HG02938 (cell line): ENCODE measurements around the gene SP2.

Experiments used
- ATAC-seq: cut with Tn5 transposase; IDR thresholded peaks from one replicate; pipeline ENCODE4 v1.9.1; 2021; ENCODE audit warnings: mild to moderate bottlenecking, moderate library complexity; ENCODE audit not compliant: unreplicated experiment

SP2 gene

DNA sequence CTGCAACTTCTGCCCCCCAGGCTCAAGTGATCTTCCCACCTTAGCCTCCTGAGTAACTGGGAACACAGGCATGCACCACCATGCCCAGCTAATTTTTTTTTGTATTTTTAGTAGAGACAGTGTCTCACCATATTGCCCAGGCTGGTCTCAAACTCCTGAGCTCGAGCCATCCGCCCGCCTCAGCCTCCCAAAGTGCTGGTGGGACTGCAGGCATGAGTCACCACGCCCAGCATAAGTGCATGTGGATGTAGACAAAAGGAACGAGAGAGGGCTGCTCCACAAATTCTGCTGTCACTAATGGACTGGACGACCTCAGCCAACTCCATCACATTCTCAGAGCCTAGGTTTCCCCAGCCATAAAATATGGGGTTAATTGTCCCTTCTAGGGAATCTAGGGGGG is 7.7 kb upstream of the SP2 start:
- ATAC-seq: no peak

DNA sequence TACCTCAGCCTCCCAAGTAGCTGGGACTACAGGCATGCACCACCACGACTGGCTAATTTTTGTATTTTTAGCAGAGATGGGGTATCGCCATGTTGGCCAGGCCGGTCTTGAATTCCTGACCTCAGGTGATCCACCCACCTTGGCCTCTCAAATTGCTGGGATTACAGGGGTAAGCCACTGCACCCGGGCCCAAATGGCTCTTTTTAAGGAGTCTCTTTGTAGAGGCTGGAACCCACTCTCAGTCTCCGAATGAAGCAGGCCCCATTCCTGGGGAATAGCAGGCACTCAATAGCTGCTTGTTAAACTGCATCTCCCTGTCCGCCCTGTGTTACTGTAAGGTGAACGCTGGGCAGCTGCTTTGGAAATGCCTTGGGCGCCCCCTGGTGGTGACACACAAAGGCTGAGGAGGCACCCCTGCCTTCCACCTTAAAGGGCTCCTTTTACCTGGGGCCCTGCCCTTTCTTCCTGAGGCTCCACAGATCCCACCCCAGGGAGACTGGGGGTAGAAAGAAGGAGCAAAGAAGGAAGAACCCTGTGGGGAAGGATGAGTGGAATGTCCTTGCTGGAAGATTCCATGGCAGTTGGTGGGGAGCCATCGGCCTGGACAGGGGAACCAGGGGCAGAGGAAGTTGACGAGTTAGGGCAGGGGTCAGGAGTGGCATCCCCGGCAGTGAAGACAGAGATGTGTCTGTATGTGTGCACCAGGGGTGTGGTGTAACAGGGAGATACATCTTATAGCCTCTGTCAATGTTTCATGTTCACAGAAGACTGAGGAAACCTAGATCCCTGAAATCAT is 6.1 kb upstream of the SP2 start:
- no peak for ATAC-seq

DNA sequence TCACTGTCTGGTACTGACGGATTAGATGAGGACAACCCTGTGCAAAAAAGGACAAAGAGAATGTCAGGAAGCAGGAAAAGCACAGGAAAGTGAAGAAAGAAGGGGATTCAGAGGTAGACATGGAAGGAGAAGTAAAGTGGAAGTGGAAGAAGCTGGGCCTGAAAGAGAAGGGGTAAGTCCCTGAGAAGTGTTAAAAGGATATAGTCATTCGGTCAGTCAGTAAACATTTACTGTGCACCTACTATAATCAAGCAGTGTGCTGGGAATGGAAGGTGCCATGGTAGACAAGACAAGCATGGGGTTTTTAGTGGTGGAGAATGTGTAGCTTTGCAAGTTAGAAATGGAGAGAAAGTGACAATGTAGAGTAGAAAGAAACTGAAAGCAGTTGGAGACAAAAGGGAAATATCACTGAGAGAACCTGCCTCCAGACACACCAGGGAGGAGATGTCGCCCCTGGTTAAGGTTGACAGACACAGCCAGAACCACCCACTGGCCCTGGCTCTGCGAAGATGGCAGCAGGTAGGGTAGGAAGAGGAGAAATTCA is 4.4 kb upstream of the SP2 start:
- no peak for ATAC-seq

DNA sequence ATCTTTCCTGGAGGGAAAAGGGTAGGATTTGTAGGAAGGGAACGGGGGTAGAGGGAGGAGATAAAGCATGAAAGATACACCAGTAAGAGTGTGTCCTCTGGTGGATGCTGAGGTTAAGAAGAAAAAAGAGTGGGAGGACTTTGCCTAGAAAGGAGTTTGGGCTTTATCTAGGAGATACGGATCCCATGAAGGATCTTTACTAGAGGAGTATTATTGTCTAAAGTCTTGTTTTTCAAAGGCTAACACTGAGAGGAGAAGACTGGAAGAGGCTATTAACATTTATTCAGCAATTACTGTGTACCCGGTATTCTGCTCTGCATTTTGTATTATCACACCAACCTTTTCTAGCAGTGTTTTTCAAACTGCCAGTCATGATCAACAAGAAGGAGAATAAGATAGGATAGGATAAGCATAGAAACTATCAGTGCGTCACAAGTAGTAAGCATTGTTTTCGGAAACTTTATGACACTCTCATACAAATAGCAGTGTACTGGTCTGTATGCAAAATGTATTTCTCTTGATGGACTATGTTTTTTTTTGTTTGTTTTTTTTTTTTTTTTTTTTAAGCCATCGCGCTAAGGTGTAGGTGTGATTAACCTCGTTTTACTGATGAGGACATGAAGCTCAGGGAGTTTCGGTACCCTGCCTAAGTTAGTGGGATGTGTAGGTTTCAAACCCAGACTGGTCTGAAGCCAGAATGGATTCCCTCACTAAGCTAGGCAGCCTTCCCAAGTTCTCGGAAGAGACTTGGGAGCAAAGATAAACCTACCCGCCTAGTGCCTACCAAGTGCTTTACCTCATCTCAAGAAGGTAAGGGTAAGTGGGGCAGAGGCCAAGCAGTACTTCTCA is 1.3 kb upstream of the SP2 start:
- ATAC-seq: no peak

DNA sequence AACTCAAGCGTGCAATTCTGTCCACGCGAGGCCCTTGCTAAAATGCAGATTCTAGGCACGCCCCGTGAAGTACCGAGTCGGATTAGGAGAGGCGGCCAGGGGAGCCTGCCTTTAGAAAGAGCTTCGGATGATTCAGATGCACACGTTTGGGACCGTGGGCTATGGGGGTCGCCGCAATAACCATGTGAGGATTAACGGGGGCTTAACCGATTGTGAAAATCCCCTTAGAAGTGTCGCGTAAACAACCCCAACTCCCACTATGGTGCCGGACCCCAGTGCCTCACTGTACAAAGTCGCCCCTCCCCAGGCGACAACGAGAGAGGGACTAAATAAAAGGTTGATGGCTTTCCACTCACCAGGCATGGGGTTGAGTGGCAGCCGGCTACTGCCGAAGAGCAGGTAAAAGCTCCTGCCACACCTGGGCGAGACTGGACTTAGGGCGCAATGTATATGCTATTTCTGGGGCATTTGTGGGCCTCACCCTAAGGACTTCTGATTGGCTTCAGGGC is 635 bp upstream of the SP2 start:
- ATAC-seq: no peak

DNA sequence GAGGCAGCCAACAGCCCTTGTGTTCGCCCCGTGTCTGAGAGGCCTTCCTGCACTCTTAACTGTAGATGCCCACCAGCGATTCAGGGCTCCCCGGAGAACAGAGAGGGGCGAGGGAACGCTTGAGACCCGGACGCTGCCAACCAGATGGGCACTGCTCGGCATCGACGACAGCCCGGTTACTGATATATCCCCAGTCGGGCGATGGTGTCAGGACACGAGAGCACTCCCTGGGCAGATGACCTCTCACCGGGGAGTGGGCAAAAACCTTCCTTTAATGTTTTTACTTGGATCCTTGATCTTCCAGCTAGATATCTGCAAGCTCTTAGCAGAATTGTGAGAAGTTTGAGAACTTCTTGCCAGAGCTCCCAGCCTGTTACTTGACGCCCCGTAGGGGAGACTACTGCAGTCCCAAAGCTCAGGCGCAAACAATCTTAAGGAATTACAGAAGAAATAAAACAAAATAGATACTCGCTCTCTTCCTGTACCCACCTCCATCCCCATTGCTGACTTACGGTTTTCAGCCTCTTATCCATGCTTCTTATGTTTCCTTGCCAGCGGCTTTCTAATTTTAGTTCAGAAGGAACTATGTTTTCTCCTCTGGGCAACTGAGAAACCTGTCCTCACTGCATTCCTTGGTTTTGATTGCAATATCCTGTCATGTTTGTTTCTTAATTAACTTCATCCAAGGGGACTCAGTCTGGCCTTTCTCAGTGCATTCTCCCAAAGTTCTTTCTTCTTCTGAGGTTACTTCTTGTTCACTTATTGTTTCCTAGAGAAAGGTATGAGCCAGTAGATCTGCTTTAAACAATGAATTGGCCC is 845 bp downstream of the SP2 start:
- no peak for ATAC-seq

DNA sequence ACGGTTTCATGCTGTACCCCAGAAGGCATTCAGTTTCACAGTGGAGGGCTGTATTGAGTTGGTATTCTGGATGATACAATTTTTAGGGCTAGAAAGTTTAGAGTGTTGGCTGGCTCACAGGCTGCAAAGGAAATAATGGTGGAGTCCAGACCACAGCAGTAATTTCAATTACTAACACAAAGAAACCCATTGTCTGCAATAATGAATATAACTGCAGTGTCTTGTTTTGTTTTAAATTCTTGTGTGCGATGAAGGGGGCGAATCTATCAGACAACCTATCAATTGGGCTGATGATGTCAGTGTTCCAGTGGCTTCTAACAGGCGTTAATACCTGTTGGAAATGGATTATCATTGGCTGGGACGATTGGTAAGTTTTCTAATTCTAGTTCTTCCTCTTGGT is 1.5 kb downstream of the SP2 start:
- no peak for ATAC-seq

DNA sequence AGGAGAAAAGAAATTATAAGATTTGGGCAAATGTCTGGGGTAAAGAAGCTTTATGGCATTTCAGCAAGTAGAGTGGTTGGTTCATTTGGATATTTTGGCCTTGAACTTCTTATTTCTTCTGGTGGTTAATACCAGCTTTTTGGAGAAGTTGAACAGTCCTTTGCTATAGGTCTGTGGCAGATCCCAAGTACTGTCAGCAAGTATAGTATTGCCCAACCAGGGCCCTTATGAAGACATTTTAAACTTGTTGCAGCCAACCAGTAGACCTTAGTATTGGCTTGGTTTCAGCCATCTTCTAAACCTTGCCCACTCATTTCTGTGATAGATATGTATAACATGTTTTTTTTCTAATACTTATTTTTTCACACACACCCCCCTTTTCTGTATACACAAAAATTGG is 2.2 kb downstream of the SP2 start:
- no peak for ATAC-seq

DNA sequence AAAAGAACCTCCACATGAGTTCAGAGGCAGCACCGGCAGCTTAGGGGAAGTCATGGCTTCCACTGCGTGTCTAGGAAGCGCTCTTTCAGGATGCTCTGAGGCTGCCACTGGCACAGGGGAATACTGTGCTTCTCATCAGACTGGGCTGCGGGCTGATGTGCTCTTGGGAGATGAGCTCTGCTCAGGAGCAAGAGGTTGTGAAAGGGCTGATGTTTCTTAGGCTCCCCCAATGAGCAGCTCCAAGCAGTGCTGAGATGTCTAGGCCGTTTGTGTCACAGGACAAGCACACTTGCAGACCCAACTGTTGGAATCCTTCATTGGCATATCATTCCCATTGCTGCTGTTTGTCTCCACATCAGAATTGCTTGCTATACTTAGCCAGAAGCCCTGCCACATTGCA is 3.6 kb downstream of the SP2 start:
- ATAC-seq: no peak

DNA sequence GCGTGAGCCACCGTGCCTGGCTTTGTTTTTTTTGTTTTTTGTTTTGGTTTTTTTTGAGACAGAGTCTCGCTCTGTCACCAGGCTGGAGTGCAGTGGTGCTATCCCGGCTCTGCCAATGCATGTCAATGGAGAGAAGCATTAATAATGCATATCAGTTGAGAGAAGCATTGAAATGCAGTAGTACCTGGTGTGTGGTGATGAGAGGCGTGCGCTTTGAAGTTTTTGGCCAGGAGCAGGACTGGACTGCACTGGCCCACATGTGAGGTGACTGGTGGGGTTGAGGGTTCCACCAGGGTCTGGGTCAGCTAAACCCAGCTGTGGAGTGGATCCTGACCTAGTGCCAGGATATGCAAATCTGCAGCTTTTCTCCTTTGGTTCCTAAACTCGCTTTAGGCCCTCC is 5.4 kb downstream of the SP2 start:
- no peak for ATAC-seq

DNA sequence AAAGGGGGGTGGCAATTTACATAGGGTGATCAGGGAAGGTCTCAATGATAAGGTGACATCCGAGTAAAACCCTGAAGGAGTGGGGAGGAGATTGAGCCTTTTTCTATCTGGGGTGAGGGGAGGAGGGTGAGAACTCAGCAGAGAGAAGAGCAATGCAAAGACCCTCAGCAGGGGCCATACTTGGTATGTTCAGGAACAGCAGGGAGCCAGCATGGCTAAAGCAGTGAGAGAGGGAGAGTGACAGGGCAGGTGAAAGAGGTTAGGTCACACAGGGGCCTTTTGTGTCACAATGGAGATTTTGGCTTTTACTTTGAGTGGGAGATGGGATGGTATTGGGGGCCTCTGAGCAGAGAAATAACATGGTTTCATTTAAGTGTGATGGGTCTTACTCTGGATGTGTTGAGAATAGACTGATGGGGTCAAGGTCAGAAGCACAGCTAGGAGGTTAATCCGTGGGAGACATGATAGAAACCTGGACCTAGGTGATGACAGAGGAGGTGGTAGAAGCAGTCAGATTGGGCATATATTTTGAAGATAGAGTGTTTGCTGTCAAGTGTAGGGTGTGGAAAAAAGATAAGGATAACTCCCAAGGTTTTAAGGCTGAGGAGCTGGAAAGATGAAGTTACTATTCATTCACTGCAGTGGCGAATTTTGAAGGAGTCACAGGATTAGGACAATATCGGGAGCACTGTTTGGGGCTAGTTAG is 6.2 kb downstream of the SP2 start:
- no peak for ATAC-seq

DNA sequence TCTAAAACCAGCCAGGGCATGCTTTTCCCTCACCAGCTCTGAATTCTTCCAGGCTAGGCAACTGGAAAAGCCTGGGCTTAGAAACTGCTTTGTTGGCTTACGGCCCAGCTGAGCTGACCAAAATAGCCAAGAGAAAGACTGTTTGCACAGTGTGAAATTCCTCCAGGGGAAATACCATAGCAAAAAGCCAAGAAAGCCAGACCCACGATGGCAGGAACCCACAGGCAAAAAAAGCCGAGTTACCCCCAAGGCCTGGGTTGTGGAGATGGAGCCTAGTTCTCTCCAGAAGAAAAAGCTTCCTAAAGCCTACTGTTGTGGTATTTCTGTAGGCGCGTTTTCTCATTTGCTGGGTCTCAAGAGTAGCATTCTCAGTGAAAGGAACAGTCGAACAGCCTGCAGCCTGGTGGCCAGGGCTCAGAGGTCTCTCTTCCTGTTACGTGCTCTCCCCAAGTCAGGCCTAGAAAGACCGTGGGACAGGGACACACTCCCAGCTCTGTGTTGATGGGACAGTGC is 9.2 kb downstream of the SP2 start:
- no peak for ATAC-seq

DNA sequence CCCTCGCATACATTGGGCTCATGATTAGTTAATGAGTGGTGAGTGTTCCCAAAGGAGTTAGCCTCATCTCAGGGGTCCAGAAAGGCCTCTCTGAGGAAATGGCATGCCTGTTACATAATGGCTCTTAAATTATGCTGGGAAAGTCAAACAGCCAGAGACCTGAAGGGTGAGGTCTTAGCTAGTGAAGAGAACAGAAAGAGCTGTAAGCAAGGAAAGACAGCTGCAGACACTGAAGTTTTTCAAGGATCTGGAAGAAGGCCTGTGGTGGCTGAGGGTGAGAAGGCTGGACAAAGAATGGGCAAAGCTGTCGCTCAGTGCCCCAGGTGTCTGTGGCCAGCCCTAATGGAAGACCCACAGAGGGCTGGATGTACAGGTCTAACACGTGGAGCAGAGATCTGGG is 10.4 kb downstream of the SP2 start:
- no peak for ATAC-seq

DNA sequence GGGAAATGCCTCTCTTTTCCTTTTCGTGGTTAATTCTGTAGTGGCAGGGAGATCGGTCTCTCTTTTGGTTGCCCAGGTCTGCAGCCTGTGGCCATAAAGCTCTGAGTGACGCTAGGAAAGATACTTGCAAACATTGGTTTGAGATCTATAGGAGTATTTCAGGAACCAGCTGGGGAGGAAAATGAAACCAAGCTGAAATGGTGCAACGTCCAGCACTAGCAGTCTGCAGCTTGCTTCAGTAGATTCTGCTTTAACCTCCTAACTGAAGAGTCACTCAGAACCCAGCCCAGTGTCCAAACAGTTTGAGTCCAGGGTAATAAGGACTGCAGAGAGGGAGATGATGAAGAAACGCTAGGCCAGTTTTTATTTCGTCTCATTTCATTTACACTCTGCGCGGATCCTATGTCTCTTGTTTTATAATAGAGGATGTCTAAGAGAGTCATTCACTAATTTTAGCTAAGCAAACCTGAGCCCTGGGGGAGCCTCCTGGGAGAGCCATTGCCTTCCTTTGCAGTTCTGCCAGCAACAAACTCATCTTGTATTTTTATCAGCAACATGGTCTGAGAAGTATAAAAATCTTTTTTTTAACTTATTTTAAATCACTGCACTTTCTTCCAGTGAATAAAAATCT is 12.0 kb downstream of the SP2 start:
- no peak for ATAC-seq

DNA sequence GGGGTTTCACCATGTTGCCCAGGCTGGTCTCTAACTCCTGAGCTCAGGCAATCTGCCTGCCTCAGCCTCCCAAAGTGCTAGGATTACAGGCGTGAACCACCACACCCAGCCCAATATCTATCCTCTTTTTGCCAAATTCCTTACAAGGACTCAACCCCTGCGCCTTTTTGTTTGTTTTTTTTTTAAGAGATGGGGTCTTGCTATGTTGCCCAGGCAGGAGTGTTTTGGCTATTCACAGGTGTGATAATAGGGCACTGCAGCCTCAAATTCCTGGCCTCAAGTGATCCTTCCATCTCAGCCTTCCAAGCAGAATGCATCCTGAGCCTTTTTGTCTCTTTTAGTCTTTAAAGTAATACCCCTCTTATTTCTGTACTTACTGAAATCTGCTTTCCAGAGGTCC is 17.0 kb downstream of the SP2 start:
- ATAC-seq: no peak

DNA sequence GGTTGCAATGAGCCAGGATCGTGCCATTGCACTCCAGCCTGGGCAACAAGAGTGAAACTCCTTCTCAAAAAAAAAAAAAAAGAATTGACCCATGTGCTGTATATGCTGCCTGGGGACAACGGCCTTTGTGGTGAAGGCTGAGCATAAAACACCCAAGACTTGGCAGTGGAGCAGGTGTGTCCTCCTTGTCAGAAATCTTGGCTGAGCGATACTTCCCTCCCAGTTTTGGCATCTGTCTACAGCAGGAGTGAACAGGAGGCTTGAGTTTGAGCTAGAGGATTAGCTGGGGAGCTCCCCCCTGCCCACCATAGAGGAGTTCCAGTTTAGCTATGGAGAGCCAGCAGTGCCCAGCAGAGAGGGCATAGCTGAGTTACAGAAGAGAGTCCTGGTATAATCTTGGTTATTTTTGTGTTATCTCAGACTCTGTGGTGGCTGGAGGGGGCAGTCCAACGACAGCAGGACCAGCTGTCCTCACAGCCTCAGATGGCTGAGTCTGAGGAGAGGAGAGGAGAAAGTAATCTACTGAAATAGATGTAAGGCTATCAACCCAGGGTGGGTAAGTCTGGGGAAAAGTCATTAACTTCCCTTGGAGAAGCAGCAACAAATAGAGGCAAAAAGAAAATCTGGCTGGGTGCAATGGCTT is 18.4 kb downstream of the SP2 start:
- no peak for ATAC-seq

DNA sequence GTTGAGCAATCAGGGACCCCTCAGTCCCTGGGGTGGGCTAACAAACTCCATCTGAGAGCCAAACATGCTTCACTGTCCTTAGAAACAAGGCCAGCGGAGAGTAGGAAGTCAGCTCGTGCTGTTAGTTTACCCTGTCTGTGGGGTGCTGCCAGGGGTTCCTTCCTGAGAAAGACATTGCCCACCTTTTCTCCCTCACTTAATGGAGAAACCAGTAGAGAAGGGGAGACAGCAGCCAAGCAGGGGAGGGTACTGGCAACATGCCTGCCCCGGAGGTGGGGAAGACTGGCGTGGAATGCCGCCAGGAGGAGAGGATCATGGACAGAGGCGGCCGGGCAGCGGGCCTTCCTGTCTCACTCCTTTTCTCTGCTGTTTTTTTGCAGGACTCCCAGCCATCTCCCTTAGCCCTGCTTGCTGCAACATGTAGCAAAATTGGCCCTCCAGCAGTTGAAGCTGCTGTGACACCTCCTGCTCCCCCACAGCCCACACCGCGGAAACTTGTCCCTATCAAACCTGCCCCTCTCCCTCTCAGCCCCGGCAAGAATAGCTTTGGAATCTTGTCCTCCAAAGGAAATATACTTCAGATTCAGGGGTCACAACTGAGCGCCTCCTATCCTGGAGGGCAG is 19.9 kb downstream of the SP2 start:
- ATAC-seq: no peak

DNA sequence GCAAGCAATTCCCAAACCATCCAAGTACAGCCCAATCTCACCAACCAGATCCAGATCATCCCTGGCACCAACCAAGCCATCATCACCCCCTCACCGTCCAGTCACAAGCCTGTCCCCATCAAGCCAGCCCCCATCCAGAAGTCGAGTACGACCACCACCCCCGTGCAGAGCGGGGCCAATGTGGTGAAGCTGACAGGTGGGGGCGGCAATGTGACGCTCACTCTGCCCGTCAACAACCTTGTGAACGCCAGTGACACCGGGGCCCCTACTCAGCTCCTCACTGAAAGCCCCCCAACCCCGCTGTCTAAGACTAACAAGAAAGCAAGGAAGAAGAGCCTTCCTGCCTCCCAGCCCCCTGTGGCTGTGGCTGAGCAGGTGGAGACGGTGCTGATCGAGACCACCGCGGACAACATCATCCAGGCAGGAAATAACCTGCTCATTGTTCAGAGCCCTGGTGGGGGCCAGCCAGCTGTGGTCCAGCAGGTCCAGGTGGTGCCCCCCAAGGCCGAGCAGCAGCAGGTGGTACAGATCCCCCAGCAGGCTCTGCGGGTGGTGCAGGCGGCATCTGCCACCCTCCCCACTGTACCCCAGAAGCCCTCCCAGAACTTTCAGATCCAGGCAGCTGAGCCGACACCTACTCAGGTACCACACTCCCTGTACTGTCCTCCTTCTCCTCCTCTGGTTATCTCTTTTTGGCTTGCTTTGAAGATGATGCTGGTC is 20.6 kb downstream of the SP2 start:
- ATAC-seq: no peak
